ENCODE results near the gene ENTHD1.

ENTHD1 gene

DNA sequence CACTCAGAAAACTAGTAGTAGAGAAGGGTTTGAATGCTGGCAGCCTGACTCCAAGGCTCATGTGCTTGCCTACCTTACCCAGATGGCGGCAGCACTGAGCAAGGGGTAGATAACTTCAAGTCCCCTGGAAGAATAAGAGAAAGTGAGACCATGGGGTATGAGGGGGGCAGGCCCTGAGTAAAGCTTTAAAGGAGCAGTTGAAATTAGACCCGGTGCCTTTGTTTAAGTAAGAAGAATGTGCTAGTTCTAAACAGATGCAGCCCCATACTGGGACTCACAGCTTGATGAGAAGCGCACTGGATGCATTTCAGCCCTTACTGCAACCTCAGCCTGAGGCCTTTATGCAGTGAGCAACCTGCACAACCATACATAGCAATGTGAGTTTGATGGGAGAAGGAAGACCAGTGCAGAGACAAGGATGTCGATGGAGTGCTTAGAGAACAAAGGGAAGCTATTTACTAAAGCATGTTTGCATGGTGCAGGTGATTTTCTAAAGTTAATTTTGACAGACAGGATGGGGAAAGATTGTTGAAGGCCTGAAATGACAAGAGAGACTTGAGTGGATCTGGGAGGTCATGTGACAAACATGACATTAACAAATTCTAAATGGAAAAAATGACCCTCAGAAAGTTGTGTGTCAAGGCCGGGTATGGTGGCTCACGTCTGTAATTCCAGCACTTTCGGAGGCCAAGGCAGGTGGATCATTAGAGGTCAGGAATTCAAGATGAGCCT lies 39.5 kb upstream of the ENTHD1 start:
- TF ChIP-seq, protein P1, sequence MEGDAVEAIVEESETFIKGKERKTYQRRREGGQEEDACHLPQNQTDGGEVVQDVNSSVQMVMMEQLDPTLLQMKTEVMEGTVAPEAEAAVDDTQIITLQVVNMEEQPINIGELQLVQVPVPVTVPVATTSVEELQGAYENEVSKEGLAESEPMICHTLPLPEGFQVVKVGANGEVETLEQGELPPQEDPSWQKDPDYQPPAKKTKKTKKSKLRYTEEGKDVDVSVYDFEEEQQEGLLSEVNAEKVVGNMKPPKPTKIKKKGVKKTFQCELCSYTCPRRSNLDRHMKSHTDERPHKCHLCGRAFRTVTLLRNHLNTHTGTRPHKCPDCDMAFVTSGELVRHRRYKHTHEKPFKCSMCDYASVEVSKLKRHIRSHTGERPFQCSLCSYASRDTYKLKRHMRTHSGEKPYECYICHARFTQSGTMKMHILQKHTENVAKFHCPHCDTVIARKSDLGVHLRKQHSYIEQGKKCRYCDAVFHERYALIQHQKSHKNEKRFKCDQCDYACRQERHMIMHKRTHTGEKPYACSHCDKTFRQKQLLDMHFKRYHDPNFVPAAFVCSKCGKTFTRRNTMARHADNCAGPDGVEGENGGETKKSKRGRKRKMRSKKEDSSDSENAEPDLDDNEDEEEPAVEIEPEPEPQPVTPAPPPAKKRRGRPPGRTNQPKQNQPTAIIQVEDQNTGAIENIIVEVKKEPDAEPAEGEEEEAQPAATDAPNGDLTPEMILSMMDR (IDR thresholded peaks at IDR 0.05; ENCODE audit: low read depth, low read length): peak; percentile 82
- TF ChIP-seq EZH2phosphoT487 (IDR thresholded peaks at IDR 0.05; ENCODE audit: low read depth): no peak
- H2AFZ ChIP-seq (ENCODE audit: low read depth, low read length): no peak overlapping the region
- no peak overlapping the region for H3K4me2 ChIP-seq (ENCODE audit: low read length)
- no peaks in the 10 kb centered on the region for H3K79me2 ChIP-seq (ENCODE audit: low read length)
- H3K27me3 ChIP-seq (ENCODE audit: low read depth, low read length): peaks cover 90% of the 10 kb centered on the region
- 0 out of 2 replicates have a peak, but pooled peaks cover 3% of the 10 kb centered on the region for H4K20me1 ChIP-seq (ENCODE audit: insufficient read depth, low read length)
- no peak overlapping the region for H3K9ac ChIP-seq (ENCODE audit: low read length)
- no peaks in the 10 kb centered on the region for H3K9me3 ChIP-seq (ENCODE audit: insufficient read depth, low read length)
- H3K4me1 ChIP-seq (ENCODE audit: low read length): peaks cover 5% of the 10 kb centered on the region; the same call in 1 of the 2 replicates
- no peaks in the 10 kb centered on the region for H3K36me3 ChIP-seq (replicated peaks; ENCODE audit: low read depth, low read length)
- no peak overlapping the region for H3K27ac ChIP-seq (ENCODE audit: low read length)
- no peak overlapping the region for H3K4me3 ChIP-seq (ENCODE audit: low read length)

DNA sequence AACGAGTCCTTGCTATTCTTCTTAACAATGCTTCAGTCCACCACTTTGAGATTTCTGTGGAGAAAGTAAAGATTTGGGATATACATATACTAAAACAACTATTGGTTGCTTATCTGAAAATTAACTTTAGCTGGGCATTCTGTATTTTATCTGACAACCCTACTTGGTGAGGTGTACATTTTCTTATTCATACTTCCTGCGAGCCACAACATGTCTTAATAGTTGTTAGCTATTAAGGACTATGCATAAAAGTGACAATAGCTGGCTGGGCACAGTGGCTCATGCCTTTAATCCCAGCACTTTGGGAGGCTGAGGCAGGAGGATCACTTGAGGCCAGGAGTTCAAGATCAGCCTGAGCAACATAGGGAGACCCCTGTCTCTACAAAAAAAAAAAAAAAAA lies 38.6 kb upstream of the ENTHD1 start:
- H3K79me2 ChIP-seq (ENCODE audit: low read length): no peaks in the 10 kb centered on the region
- no peak overlapping the region for H3K9ac ChIP-seq (ENCODE audit: low read length)
- H3K4me2 ChIP-seq (ENCODE audit: low read length): no peak overlapping the region
- no peak overlapping the region for H2AFZ ChIP-seq (ENCODE audit: low read depth, low read length)
- no peak for TF ChIP-seq EZH2phosphoT487 (IDR thresholded peaks at IDR 0.05; ENCODE audit: low read depth)
- TF ChIP-seq, protein P1 (IDR thresholded peaks at IDR 0.05; ENCODE audit: low read depth, low read length): no peak
- no peak overlapping the region for H3K4me3 ChIP-seq (ENCODE audit: low read length)
- H3K4me1 ChIP-seq (ENCODE audit: low read length): peaks cover 5% of the 10 kb centered on the region; the same call in 1 of the 2 replicates
- H3K36me3 ChIP-seq (replicated peaks; ENCODE audit: low read depth, low read length): no peaks in the 10 kb centered on the region
- peaks cover 84% of the 10 kb centered on the region for H3K27me3 ChIP-seq (ENCODE audit: low read depth, low read length)
- H3K9me3 ChIP-seq (ENCODE audit: insufficient read depth, low read length): no peaks in the 10 kb centered on the region
- H3K27ac ChIP-seq (ENCODE audit: low read length): no peak overlapping the region
- 0 out of 2 replicates have a peak, but pooled peaks cover 3% of the 10 kb centered on the region for H4K20me1 ChIP-seq (ENCODE audit: insufficient read depth, low read length)

DNA sequence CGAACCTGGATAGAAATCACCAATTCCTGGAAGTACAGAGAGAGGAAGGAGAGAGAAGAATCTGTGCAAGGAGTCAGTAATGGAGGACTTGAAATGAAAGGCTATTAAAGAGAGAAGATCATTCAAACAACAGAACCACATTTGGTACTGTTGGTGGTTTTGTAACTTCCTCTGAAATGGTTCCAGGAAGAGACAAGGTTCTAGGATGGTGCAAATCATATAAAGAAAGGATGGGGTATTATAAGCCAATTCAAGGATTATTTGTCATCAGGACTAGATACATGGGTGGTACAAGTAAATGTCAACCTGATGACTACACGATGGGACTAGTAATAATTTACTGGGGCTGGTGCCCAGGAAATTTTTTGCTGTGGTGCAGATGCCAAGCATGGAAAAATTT lies 37.7 kb upstream of the ENTHD1 start:
- Histone ChIP-seq H2AFZ (ENCODE audit: low read depth, low read length) (no peak overlapping the region), H3K27ac (ENCODE audit: low read length) (no peak overlapping the region), H3K4me3 (ENCODE audit: low read length) (no peak overlapping the region)

More for the DNA sequence above, 37.7 kb upstream of the ENTHD1 start:
- Histone ChIP-seq H4K20me1 (ENCODE audit: insufficient read depth, low read length) (0 out of 2 replicates have a peak, but pooled peaks cover 3% of the 10 kb centered on the region), H3K4me1 (ENCODE audit: low read length) (peaks cover 2% of the 10 kb centered on the region; the same call in 1 of the 2 replicates), H3K79me2 (ENCODE audit: low read length) (no peaks in the 10 kb centered on the region), H3K36me3 (replicated peaks; ENCODE audit: low read depth, low read length) (no peaks in the 10 kb centered on the region), H3K9ac (ENCODE audit: low read length) (no peak overlapping the region), H3K4me2 (ENCODE audit: low read length) (no peak overlapping the region), H3K9me3 (ENCODE audit: insufficient read depth, low read length) (no peaks in the 10 kb centered on the region), H3K27me3 (ENCODE audit: low read depth, low read length) (peaks cover 81% of the 10 kb centered on the region)
- no peak for TF ChIP-seq EZH2phosphoT487 (IDR thresholded peaks at IDR 0.05; ENCODE audit: low read depth)
- TF ChIP-seq, protein P1 (IDR thresholded peaks at IDR 0.05; ENCODE audit: low read depth, low read length): no peak

All from OCI-LY3 (cell line).